Peyer's patch (tissue), 4 donors: Measurements from ENCODE around the gene RAB40B.

Experiments
- CTCF ChIP-seq, 6 experiments: fragments of 450-650 bp in 4 of 6; fragments of 200-600 bp in 2 of 6; sonication (generic) in 1 of 6; IDR thresholded peaks; one replicate each; pipeline ENCODE4 v1.5.1; 2017 to 2019; ENCODE audit warnings: antibody characterized with exemption in 6 of 6, mild to moderate bottlenecking in 3 of 6, moderate library complexity in 1 of 6
- POLR2A ChIP-seq, 2 donors: fragments of 450-650 bp; IDR thresholded peaks; one replicate each; pipeline ENCODE4 v1.5.1; 2017; ENCODE audit warnings: antibody characterized with exemption in 2 of 2, mild to moderate bottlenecking in 2 of 2, moderate library complexity in 2 of 2

- TF ChIP-seq CTCF (IDR thresholded peaks at IDR 0.05), result no peak
- no peak for TF ChIP-seq POLR2A (IDR thresholded peaks at IDR 0.05)
These were observed 17.0 kb downstream of the RAB40B start for GRCh38 chr17:82681547-82681946.
